Esophagus (tissue), 2 donors: ENCODE measurements around the gene GPLD1. TPM values are rescaled to one million over a fixed set of nuclear protein-coding genes. Genes with fewer than 3 reads are reported as not detected.
"Not testable (repeated sequence)": the region's sequence is repeated elsewhere in the genome, so short reads cannot be mapped to it uniquely, and the experiment has no call there.

Experiments used
- H3K27ac ChIP-seq, 2 donors: one replicate each; pipeline ENCODE4 v1.5.1; 2013; ENCODE audit warnings: low read depth in 2 of 2, mild to moderate bottlenecking in 2 of 2, inconsistent platforms in 1 of 2, low read length in 1 of 2, moderate library complexity in 1 of 2
- H3K27me3 ChIP-seq, 2 donors: one replicate each; pipeline ENCODE4 v1.6.1; 2013; ENCODE audit warnings: low read length in 2 of 2, control low read depth in 1 of 2, mild to moderate bottlenecking in 1 of 2; ENCODE audit not compliant: insufficient read depth in 2 of 2, control insufficient read depth in 1 of 2
- H3K36me3 ChIP-seq, 2 donors: one replicate each; pipeline ENCODE4 v1.6.1; 2013; ENCODE audit warnings: low read length in 1 of 2; ENCODE audit not compliant: control insufficient read depth in 2 of 2, insufficient read depth in 2 of 2
- H3K4me1 ChIP-seq, 2 donors: one replicate each; pipeline ENCODE4 v1.6.1; 2013; ENCODE audit warnings: low read length in 1 of 2; ENCODE audit not compliant: control insufficient read depth in 2 of 2, insufficient read depth in 2 of 2
- H3K4me3 ChIP-seq, 2 donors: one replicate each; pipeline ENCODE4 v1.5.1; 2013; ENCODE audit warnings: low read length in 2 of 2, mild to moderate bottlenecking in 2 of 2, low read depth in 1 of 2, moderate library complexity in 1 of 2
- H3K9me3 ChIP-seq, 2 donors: one replicate each; pipeline ENCODE4 v1.6.1; 2013; ENCODE audit warnings: mild to moderate bottlenecking in 2 of 2, low read depth in 1 of 2, low read length in 1 of 2, moderate library complexity in 1 of 2; ENCODE audit not compliant: control insufficient read depth in 2 of 2, insufficient read depth in 1 of 2
- WGBS, 2 donors: extraction: QIAGEN DNeasy Blood & Tissue Kit; methylation state at CpG; one replicate each; pipeline ENCODE4 v1.1.7; 2013; 5-methylcytosine and 5-hydroxymethylcytosine counted together
- polyA plus RNA-seq, 2 donors: library from polyadenylated mRNA; stranded (reverse); fragments of 200-250 nt; gene quantifications; one replicate each; pipeline ENCODE4 v1.2.3, GENCODE V29; 2013
- donor health status: healthy with polysubstance abuse.
- donor health status: Bipolar disorder and iron deficiency.

GPLD1 gene
- polyA plus RNA-seq, 2 donors: 0.16 to 0.29 TPM

GRCh38 chr6:24391756-24392405 is 97.5 kb downstream of the GPLD1 start:
- H3K27ac ChIP-seq: no peak overlapping the region
- H3K4me3 ChIP-seq: no peak overlapping the region
- 79 to 84% methylated on average over 2 of the region's 2 CpGs for WGBS, 2 donors
- no peaks in the 10 kb centered on the region for H3K27me3 ChIP-seq
- no peaks in the 10 kb centered on the region for H3K4me1 ChIP-seq
- no peaks in the 10 kb centered on the region for H3K36me3 ChIP-seq
- H3K9me3 ChIP-seq: no peaks in the 10 kb centered on the region

GRCh38 chr6:24391208-24391607 is 98.2 kb downstream of the GPLD1 start:
- 63 to 66% methylated on average over 2 of the region's 2 CpGs for WGBS, 2 donors
- no peaks in the 10 kb centered on the region for H3K4me1 ChIP-seq
- no peaks in the 10 kb centered on the region for H3K9me3 ChIP-seq
- H3K27me3 ChIP-seq: no peaks in the 10 kb centered on the region
- H3K4me3 ChIP-seq: no peak overlapping the region
- H3K36me3 ChIP-seq: no peaks in the 10 kb centered on the region
- H3K27ac ChIP-seq: no peak overlapping the region

GRCh38 chr6:24387818-24388217 is 101.6 kb downstream of the GPLD1 start:
- Histone ChIP-seq H3K27me3 (no peaks in the 10 kb centered on the region), H3K4me1 (no peaks in the 10 kb centered on the region), H3K36me3 (no peaks in the 10 kb centered on the region), H3K4me3 (no peak overlapping the region), H3K27ac (no peak overlapping the region), H3K9me3 (no peaks in the 10 kb centered on the region)
- 58 to 65% methylated on average over 1 of the region's 1 CpG for WGBS, 2 donors

GRCh38 chr6:24385536-24386269 is 103.7 kb downstream of the GPLD1 start:
- H3K4me1 ChIP-seq: no peaks in the 10 kb centered on the region
- H3K27me3 ChIP-seq: no peaks in the 10 kb centered on the region
- H3K27ac ChIP-seq: no peak overlapping the region
- no peaks in the 10 kb centered on the region for H3K9me3 ChIP-seq
- H3K4me3 ChIP-seq: no peak overlapping the region
- 69 to 75% methylated on average over 8 of the region's 8 CpGs for WGBS, 2 donors
- H3K36me3 ChIP-seq: no peaks in the 10 kb centered on the region

GRCh38 chr6:24384369-24385130 is 104.8 kb downstream of the GPLD1 start:
- WGBS, 2 donors: 90 to 93% methylated on average over 5 of the region's 5 CpGs
- not testable (repeated sequence) for H3K4me1 ChIP-seq, H3K36me3 ChIP-seq

GRCh38 chr6:24382891-24383494 is 106.4 kb downstream of the GPLD1 start:
- 90 to 92% methylated on average over 9 of the region's 9 CpGs for WGBS, 2 donors
- not testable (repeated sequence) for H3K4me3 ChIP-seq, H3K27me3 ChIP-seq, H3K36me3 ChIP-seq, H3K4me1 ChIP-seq, H3K9me3 ChIP-seq, H3K27ac ChIP-seq

More at GRCh38 chr6:24384369-24385130, 104.8 kb downstream of the GPLD1 start:
- not testable (repeated sequence) for H3K4me3 ChIP-seq, H3K27me3 ChIP-seq, H3K27ac ChIP-seq, H3K9me3 ChIP-seq

- no peaks in the 10 kb centered on the region for H3K27me3 ChIP-seq
- no peaks in the 10 kb centered on the region for H3K4me1 ChIP-seq
- H3K9me3 ChIP-seq: no peaks in the 10 kb centered on the region
- no peaks in the 10 kb centered on the region for H3K36me3 ChIP-seq
- no peak overlapping the region for H3K4me3 ChIP-seq
- no peak overlapping the region for H3K27ac ChIP-seq
- 91% methylated on average over 1 of the region's 1 CpG for WGBS, 2 donors
Observed at GRCh38 chr6:24382220-24382540, 107.2 kb downstream of the GPLD1 start.

GRCh38 chr6:24381476-24382219 is 107.7 kb downstream of the GPLD1 start:
- WGBS, 2 donors: 94 to 95% methylated on average over 4 of the region's 4 CpGs

GRCh38 chr6:24378473-24379097 is 110.8 kb downstream of the GPLD1 start:
- H3K27ac ChIP-seq: no peak overlapping the region
- 58 to 77% methylated on average over 1 of the region's 1 CpG for WGBS, 2 donors
- H3K4me3 ChIP-seq: no peak overlapping the region
- H3K36me3 ChIP-seq: no peaks in the 10 kb centered on the region
- no peaks in the 10 kb centered on the region for H3K9me3 ChIP-seq
- no peaks in the 10 kb centered on the region for H3K4me1 ChIP-seq
- no peaks in the 10 kb centered on the region for H3K27me3 ChIP-seq

More at GRCh38 chr6:24381476-24382219, 107.7 kb downstream of the GPLD1 start:
- no peaks in the 10 kb centered on the region for H3K4me1 ChIP-seq
- H3K4me3 ChIP-seq: no peak overlapping the region
- no peaks in the 10 kb centered on the region for H3K9me3 ChIP-seq
- no peak overlapping the region for H3K27ac ChIP-seq
- H3K27me3 ChIP-seq: no peaks in the 10 kb centered on the region
- no peaks in the 10 kb centered on the region for H3K36me3 ChIP-seq
